ENCODE results near the gene RPS3A. TPM values are rescaled to one million over a fixed set of nuclear protein-coding genes. Genes with fewer than 3 reads are reported as not detected.

RPS3A gene
- total and polyA plus RNA-seq, 12 donors, result 1,018 to 2,884 (median 1,601) TPM

DNA sequence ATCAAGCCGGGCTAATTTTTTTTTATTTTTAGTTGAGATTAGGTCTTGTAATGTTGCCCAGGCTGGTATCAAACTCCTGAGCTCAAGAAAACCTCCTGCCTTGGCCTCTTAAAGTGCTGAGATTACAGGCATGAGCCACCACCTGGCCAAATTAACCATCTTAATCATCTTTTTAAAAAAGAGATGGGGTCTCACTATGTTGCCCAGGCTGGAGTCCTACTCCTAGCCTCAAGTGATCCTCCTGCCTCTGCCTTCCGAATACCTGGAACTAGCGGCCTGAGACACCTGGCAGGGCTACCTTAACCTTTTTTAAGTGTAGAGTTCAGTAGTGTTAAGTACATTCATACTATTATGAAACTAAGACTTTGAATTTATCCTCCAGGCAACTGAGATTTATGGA lies 1.7 kb upstream of the RPS3A start:
- no peaks in the 10 kb centered on the region for H3K9me3 ChIP-seq (replicated peaks in 1 of 3)

GRCh38 chr4:151098979-151099228 lies 524 bp upstream of the RPS3A start:
- H3K4me1 ChIP-seq (replicated peaks in 1 of 2), result peaks cover 8 to 23% of the 10 kb centered on the region in 2 donors
- H3K4me3 ChIP-seq, result peak overlapping the region in 2 of 4 donors; percentile 13 to 70
- 12 to 19% (median 16%) methylated on average over 8 of the region's 8 CpGs for WGBS, 4 donors
- H3K27me3 ChIP-seq, result no peaks in the 10 kb centered on the region
- no peak for DNase-seq
- H3K27ac ChIP-seq, result peak overlapping the region in 2 of 5 donors; percentile 57 to 90
- H3K9me3 ChIP-seq (replicated peaks in 1 of 3), result no peaks in the 10 kb centered on the region
- TF ChIP-seq, protein P1, sequence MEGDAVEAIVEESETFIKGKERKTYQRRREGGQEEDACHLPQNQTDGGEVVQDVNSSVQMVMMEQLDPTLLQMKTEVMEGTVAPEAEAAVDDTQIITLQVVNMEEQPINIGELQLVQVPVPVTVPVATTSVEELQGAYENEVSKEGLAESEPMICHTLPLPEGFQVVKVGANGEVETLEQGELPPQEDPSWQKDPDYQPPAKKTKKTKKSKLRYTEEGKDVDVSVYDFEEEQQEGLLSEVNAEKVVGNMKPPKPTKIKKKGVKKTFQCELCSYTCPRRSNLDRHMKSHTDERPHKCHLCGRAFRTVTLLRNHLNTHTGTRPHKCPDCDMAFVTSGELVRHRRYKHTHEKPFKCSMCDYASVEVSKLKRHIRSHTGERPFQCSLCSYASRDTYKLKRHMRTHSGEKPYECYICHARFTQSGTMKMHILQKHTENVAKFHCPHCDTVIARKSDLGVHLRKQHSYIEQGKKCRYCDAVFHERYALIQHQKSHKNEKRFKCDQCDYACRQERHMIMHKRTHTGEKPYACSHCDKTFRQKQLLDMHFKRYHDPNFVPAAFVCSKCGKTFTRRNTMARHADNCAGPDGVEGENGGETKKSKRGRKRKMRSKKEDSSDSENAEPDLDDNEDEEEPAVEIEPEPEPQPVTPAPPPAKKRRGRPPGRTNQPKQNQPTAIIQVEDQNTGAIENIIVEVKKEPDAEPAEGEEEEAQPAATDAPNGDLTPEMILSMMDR (IDR thresholded peaks at IDR 0.05), result no peak
- no peak for TF ChIP-seq POLR2A (IDR thresholded peaks at IDR 0.05)
- intact Hi-C loops (cut with DNase I), result no loop called here
- H3K36me3 ChIP-seq (replicated peaks in 1 of 2), result peaks cover 0 to 27% of the 10 kb centered on the region in 2 donors

More for the DNA sequence above, 1.7 kb upstream of the RPS3A start:
- intact Hi-C loops (cut with DNase I), result no loop called here
- no peaks in the 10 kb centered on the region for H3K27me3 ChIP-seq
- TF ChIP-seq, protein P1 (IDR thresholded peaks at IDR 0.05), result no peak
- TF ChIP-seq POLR2A (IDR thresholded peaks at IDR 0.05), result no peak
- peaks cover 0 to 16% of the 10 kb centered on the region in 2 donors for H3K36me3 ChIP-seq (replicated peaks in 1 of 2)
- no peak overlapping the region for H3K4me3 ChIP-seq
- H3K27ac ChIP-seq, result peak overlapping the region in 1 of 5 donors; percentile 57
- peaks cover 8 to 23% of the 10 kb centered on the region in 2 donors for H3K4me1 ChIP-seq (replicated peaks in 1 of 2)
- 82 to 92% (median 90%) methylated on average over 3 of the region's 3 CpGs for WGBS, 4 donors
- no peak for DNase-seq

- Histone ChIP-seq H3K9me3 (replicated peaks in 1 of 3) (no peaks in the 10 kb centered on the region), H3K36me3 (replicated peaks in 1 of 2) (peaks cover 0 to 38% of the 10 kb centered on the region in 2 donors), H3K4me3 (peak overlapping the region; percentile 48 to 79 (median 72)), H3K27me3 (no peaks in the 10 kb centered on the region), H3K27ac (peak overlapping the region in 4 of 5 donors; percentile 81 to 90 (median 88)), H3K4me1 (replicated peaks in 1 of 2) (peaks cover 8 to 23% of the 10 kb centered on the region in 2 donors)
- intact Hi-C loops (cut with DNase I), result loop anchor here in 1 of 2 donors (10.0 kb wide), 1 partner anchor 505 kb away; no protein-coding TSS in a partner anchor
- TF ChIP-seq, protein P1 (IDR thresholded peaks at IDR 0.05), result no peak
- TF ChIP-seq POLR2A (IDR thresholded peaks at IDR 0.05), result no peak
- DNase-seq, result no peak
- WGBS, 4 donors, result 0% methylated on average over 10 to 13 of the region's 13 CpGs
Measured at GRCh38 chr4:151099976-151100417, 569 bp downstream of the RPS3A start.

DNA sequence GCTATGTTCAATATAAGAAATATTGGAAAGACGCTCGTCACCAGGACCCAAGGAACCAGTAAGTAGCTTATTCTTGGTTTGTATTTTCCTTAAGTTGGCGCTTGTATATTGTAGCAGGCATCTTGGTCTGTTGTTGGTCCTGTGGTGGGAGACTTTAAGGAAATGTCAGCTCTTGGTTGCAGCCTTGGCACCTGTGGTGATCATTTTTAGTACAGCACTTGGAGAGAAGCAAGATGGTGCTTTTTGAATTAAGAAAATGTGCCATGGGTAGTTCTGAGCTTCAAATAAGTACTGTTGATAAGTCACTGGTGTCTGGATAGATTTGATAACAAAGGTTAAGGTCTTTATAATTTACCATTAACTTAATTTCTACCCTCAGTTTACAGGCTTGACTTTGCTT lies 1.1 kb downstream of the RPS3A start:
- H3K9me3 ChIP-seq (replicated peaks in 1 of 3), result no peaks in the 10 kb centered on the region
- no peaks in the 10 kb centered on the region for H3K27me3 ChIP-seq
- peaks cover 0 to 43% of the 10 kb centered on the region in 2 donors for H3K36me3 ChIP-seq (replicated peaks in 1 of 2)
- peak overlapping the region in 3 of 5 donors; percentile 87 to 90 (median 88) for H3K27ac ChIP-seq
- DNase-seq, result no peak
- intact Hi-C loops (cut with DNase I), result loop anchor here in 1 of 2 donors (10.0 kb wide), 1 partner anchor 504 kb away; no protein-coding TSS in a partner anchor
- H3K4me1 ChIP-seq (replicated peaks in 1 of 2), result peaks cover 8 to 23% of the 10 kb centered on the region in 2 donors
- TF ChIP-seq, protein P1 (IDR thresholded peaks at IDR 0.05), result no peak
- TF ChIP-seq POLR2A (IDR thresholded peaks at IDR 0.05), result no peak
- H3K4me3 ChIP-seq, result peak overlapping the region in 3 of 4 donors; percentile 36 to 79 (median 70)
- WGBS, 4 donors, result 0 to 15% (median 6%) methylated on average over 3 of the region's 3 CpGs
